Measurements from ENCODE around the gene PKP4. TPM values are rescaled to one million over a fixed set of nuclear protein-coding genes. Genes with fewer than 3 reads are reported as not detected.

Gene PKP4
- total RNA-seq, 1 donor from 2014 or later: 83.9 TPM

DNA sequence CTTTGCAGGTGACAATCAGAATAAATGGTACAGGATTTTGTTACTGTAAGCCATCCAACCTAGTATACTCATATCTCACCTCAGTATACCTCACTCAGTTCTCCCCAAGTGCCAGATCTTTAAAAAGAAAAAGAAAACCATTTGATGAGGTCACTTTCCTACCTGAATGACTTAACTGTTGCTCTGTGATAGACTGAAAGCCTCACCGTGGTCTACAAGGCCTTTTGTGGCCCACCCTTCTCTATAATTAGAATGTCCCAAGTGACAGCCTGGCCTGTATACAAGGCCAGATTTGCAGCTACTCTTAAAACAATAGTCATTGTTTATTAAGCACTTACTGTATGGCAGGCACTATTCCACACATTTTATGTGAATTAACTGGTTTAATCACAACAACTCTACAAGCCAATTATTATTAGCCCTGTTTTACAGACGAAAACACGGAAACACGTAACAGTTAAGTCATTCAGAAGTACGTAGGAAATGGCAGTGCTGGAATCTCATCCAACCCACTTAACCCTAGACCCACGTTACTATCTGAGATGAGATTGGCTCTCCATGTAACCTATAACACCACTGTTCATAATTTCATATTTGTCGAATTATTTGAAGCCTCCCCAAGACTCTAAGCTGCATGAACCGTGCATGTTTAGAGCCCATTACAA is 28.3 kb downstream of the PKP4 start:
- no peaks in the 10 kb centered on the region for H3K27me3 Mint-ChIP-seq (ENCODE audit: insufficient read depth, low read depth)
- Histone ChIP-seq H3K4me3 (no peak overlapping the region), H2AFZ (replicated peaks) (no peak overlapping the region), H3K4me2 (no peak overlapping the region), H3F3A (ENCODE audit: low read depth) (peaks cover 18% of the 10 kb centered on the region), H3K27me3 (no peaks in the 10 kb centered on the region), H3K9ac (no peak overlapping the region), H3K36me3 (no peaks in the 10 kb centered on the region), H4K20me1 (ENCODE audit: low read depth) (peaks cover 39% of the 10 kb centered on the region), H3K9me3 (ENCODE audit: low read depth) (no peaks in the 10 kb centered on the region), H3K27ac (no peak overlapping the region), H3K79me2 (ENCODE audit: low read depth) (peaks cover 97% of the 10 kb centered on the region), H3K4me1 (peaks cover 27% of the 10 kb centered on the region)
- H3K27ac Mint-ChIP-seq: no peak overlapping the region
- no peak overlapping the region for H3K4me3 Mint-ChIP-seq
- peaks cover 7% of the 10 kb centered on the region for H3K36me3 Mint-ChIP-seq
- peaks cover 6% of the 10 kb centered on the region for H3K9me3 Mint-ChIP-seq
- H3K4me1 Mint-ChIP-seq: peaks cover 29% of the 10 kb centered on the region
- no peak for DNase-seq (ENCODE audit: low spot score)
- TF ChIP-seq EZH2phosphoT487 (IDR thresholded peaks at IDR 0.05): no peak
- TF ChIP-seq, protein P1, sequence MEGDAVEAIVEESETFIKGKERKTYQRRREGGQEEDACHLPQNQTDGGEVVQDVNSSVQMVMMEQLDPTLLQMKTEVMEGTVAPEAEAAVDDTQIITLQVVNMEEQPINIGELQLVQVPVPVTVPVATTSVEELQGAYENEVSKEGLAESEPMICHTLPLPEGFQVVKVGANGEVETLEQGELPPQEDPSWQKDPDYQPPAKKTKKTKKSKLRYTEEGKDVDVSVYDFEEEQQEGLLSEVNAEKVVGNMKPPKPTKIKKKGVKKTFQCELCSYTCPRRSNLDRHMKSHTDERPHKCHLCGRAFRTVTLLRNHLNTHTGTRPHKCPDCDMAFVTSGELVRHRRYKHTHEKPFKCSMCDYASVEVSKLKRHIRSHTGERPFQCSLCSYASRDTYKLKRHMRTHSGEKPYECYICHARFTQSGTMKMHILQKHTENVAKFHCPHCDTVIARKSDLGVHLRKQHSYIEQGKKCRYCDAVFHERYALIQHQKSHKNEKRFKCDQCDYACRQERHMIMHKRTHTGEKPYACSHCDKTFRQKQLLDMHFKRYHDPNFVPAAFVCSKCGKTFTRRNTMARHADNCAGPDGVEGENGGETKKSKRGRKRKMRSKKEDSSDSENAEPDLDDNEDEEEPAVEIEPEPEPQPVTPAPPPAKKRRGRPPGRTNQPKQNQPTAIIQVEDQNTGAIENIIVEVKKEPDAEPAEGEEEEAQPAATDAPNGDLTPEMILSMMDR (IDR thresholded peaks at IDR 0.05): no peak
- TF ChIP-seq EZH2 (IDR thresholded peaks at IDR 0.05): no peak

DNA sequence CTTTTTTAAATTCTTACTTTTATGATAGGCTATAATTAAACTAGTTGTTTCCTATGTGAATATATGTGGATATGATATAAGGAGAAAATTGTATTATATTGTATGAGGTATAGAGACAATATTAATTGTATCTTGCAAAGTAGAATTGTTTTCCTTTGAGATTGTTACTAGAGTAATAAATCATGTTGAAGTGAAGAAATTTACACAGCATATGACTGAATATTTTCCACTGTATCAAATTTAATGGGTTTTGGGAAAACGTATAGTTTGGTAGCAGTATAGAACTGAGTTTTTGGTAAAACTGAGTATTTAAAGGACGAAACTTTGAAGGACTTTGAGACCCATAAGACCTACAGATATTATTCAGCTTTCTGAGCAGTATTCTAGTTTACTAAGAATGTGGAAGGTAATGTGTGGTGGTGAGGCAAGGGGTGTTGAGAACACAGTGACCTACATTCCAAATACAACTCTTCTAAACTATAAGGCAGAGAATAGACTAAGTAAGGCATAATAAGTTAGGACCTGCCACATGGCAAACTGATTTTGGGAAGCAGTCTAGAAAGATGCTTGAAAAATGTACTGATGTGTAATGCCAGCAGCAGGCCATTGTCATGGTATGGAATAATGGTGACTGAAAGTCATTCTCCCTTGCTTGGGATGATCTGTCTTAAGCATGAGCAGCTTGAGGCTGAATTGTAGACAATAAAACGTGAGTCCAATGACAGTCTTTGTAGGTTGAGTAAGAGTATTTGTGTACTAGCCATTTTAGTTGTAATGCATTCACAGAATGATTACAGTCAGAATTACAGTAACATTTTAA is 29.6 kb downstream of the PKP4 start:
- Histone ChIP-seq H3K9ac (no peak overlapping the region), H3K9me3 (ENCODE audit: low read depth) (no peaks in the 10 kb centered on the region), H3K4me1 (peaks cover 40% of the 10 kb centered on the region), H4K20me1 (ENCODE audit: low read depth) (peaks cover 52% of the 10 kb centered on the region), H3K36me3 (no peaks in the 10 kb centered on the region), H3K4me2 (no peak overlapping the region), H3K27ac (no peak overlapping the region), H2AFZ (replicated peaks) (no peak overlapping the region), H3K79me2 (ENCODE audit: low read depth) (peaks cover 97% of the 10 kb centered on the region), H3K4me3 (no peak overlapping the region), H3K27me3 (no peaks in the 10 kb centered on the region), H3F3A (ENCODE audit: low read depth) (peaks cover 26% of the 10 kb centered on the region)
- Mint-ChIP-seq H3K4me1 (peaks cover 43% of the 10 kb centered on the region), H3K27ac (no peak overlapping the region), H3K9me3 (peaks cover 6% of the 10 kb centered on the region), H3K4me3 (no peak overlapping the region), H3K27me3 (ENCODE audit: insufficient read depth, low read depth) (no peaks in the 10 kb centered on the region), H3K36me3 (peaks cover 4% of the 10 kb centered on the region)
- no peak for DNase-seq (ENCODE audit: low spot score)
- TF ChIP-seq EZH2 (IDR thresholded peaks at IDR 0.05): no peak
- TF ChIP-seq, protein P1 (IDR thresholded peaks at IDR 0.05): no peak
- TF ChIP-seq EZH2phosphoT487 (IDR thresholded peaks at IDR 0.05): no peak

DNA sequence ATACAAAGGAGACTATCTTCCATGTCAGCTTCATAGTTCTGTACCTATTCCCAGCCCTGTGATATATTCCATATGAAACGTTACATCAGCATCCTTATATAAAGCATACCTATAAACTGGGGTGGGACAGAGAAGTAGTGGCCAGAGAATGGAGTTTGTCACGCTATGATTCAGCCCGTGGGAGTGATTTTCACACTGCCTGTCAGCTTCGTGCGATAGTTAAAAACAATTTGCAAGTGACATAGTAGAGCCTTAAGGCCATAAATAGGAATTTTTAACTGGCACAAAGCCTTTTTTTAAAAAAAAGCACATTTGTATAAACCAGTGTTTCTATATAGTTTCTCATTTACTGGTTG is 30.2 kb downstream of the PKP4 start:
- H3K4me3 ChIP-seq: no peak overlapping the region
- H3K36me3 ChIP-seq: no peaks in the 10 kb centered on the region
- H3K9ac ChIP-seq: no peak overlapping the region
- H3K79me2 ChIP-seq (ENCODE audit: low read depth): peaks cover 97% of the 10 kb centered on the region
- Mint-ChIP-seq H3K27ac (no peak overlapping the region), H3K4me3 (no peak overlapping the region), H3K27me3 (ENCODE audit: insufficient read depth, low read depth) (no peaks in the 10 kb centered on the region), H3K4me1 (peaks cover 44% of the 10 kb centered on the region), H3K36me3 (peaks cover 4% of the 10 kb centered on the region), H3K9me3 (peaks cover 5% of the 10 kb centered on the region)
- peaks cover 58% of the 10 kb centered on the region for H4K20me1 ChIP-seq (ENCODE audit: low read depth)
- TF ChIP-seq EZH2 (IDR thresholded peaks at IDR 0.05) (no peak), EZH2phosphoT487 (IDR thresholded peaks at IDR 0.05) (no peak)
- TF ChIP-seq, protein P1 (IDR thresholded peaks at IDR 0.05): no peak
- H3K27ac ChIP-seq: no peak overlapping the region
- peaks cover 26% of the 10 kb centered on the region for H3F3A ChIP-seq (ENCODE audit: low read depth)
- no peak overlapping the region for H3K4me2 ChIP-seq
- no peaks in the 10 kb centered on the region for H3K27me3 ChIP-seq
- no peaks in the 10 kb centered on the region for H3K9me3 ChIP-seq (ENCODE audit: low read depth)
- no peak for DNase-seq (ENCODE audit: low spot score)
- H2AFZ ChIP-seq (replicated peaks): no peak overlapping the region
- peaks cover 41% of the 10 kb centered on the region for H3K4me1 ChIP-seq
